Inferior parietal cortex (tissue), 1 donor: ENCODE results near the gene EEFSEC.

Experiments
- DNase-seq: peaks from one replicate; pipeline ENCODE4 v3.0.0-alpha.2; 2016; ENCODE audit errors: extremely low spot score

The EEFSEC gene

DNA sequence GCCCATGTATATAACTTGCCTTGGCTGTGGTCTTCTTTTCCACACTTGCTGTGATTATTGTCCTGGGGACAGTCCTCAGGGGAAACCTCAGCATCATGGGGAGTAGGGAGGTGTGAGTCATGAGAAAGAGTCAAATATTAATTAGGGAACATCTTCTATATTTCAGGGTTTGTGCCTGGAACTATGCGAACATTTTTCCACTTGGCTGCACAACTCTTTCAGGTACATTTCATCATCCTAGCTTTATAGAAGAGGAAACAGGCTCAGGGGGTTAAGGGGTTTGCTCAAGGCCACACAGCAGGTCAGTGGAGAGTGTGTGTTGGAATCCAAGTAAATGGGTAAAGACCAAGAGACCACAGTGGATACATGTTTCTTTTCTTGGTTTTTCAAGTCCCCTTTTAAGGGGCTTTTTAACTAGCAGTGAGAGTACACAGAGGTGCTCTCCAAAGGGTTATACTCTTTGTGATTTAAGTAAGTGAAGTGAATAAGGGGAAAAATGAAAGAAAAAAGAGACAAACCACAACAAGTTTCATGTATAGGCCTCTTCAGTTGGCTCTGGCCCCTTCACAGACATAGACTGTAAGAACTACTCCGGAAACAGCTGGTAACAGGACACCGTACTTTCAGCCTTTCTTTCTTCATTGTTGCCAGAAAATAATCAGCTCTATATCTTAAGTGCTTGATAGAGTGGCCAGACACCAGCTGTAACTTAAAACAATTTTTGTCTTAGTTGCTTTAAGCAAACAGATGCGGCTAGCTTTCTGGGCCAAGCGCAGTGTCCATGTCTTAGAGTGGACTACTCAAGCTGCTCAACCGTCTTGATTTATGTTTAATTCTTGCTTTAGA, 64.6 kb downstream of the EEFSEC start:
- DNase-seq, result no peak

DNA sequence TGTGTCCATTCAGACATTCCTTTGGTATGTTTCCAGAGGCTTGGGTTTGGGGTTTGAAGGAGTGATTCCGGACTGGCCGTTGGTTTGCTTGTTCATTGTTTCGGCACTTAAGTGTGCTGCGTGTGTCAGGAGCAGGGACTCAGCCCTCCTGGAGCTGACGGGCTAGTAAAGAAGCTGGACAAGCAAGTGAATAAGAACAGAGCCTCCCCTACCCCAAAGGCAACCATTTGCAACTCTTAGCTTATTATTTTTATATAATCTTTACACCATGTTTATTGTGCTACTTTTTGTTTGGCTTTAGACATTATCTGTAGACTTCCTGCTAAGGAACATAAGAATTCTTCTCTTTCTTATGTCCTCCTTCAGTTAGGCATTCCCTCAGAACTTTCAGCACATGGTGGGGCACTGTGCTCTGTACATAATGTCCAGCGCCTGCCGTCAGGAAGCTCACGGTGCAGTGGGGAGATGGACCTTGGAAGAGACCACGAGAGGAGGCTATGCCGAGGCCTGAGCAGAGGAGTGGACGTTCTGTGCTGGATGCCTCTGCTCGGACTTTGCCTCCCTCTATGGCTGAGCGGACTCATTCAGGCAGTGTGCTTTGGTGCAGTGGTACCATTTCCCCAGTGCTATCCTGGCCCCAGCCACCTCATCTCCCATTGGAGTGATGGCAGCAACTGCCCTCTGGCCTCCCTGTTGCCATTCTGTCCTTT, 65.4 kb downstream of the EEFSEC start:
- no peak for DNase-seq

DNA sequence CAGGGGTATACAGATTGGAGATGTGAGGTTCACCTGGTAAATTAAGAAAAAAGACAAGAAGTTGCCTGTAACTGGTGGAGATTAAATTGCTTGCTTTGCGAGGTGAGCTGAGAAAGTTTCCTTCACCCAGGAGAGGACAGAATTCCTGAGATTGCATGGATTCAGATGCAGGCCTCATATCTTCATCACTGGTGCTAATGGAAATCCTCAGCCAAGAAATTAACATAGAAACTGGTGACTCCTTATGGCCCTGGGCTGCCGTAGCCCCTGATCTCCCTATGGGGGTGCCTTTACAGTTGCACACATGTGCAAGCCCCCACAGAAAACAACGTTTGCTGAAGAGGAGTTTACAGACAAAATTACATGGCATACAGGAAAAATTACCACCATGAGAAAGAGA, 68.0 kb downstream of the EEFSEC start:
- no peak for DNase-seq

DNA sequence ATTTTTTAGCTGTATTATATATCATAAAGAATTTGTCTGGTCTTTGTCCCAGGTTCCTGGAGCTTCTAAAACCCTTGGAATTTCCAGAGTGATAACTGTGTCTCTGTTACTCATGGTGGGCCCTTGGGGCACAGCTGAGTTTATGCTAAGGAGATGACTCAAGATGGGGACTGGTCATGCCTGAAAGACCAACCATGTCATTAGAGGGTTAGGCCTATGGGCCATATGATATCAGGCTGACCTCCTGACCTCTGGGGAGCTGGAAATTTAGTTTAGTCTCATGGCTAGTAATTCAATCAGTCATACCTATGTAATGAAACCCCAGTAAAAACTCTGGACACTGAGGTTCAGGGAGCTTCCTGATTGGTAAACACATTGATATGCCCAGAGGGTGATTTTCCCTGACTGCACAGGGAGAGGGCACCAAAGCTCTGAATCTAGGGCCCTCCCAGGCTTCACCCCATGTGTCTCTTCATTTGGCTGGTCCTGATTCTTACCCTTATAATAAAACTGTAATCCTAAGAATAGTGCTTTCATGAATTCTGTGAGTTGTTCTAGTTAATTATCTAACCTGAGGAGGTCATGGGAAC, 69.6 kb downstream of the EEFSEC start:
- DNase-seq, result no peak

DNA sequence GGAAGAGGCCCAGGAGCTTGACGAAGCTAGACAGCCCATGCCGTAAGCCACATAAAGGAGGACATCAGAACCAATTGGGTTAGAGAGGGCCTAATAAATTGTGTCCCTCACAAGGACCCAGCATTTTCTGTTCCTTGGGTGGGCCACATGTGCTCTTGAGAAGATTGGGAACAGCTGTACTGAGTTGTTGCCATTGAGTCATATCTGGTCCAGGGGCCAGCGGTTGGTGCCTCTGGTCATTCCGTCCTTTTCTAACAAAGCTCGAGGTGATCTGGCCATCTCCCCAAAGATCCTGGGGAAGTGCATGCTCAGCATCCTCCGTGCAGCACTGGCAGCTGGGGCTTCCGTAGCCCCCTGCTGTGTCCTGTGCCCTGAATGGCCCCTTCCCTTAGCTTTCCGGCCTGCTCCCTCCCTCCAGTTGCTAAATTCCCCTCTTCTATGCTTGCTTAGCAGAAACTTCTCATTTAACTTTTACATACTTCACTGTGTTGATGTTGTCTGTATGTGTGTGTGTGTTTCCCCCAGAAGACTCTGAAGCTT, 73.0 kb downstream of the EEFSEC start:
- DNase-seq, result no peak

DNA sequence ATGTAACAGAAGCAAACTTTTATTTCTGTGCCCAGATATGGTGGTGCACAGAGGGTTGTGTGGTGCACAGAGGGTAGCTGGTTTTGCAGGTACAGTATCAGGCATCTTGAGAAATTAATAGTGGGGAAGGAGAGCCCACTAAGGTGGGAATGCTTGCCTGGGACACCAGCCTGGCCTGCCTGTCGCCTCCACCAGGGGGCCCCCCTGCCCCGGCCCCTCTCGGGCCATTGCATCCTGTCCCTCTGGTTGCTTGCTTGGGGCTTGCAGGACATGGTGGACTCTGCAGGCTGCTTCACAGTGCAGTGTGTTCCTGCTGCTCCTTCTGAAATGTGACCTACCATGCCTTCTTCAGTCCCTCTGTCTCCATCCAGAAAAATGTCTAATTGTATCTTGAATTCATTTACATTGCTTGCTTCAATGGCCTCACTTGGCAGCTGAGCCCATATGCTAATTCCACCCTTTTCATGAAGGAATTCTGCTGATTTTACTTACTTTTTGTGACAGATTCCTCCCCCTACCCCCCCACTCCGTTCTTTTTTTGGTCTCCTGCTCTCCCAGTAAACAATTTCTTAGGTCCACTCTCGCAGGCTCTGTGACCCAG, 73.6 kb downstream of the EEFSEC start:
- peak; percentile 11 for DNase-seq

DNA sequence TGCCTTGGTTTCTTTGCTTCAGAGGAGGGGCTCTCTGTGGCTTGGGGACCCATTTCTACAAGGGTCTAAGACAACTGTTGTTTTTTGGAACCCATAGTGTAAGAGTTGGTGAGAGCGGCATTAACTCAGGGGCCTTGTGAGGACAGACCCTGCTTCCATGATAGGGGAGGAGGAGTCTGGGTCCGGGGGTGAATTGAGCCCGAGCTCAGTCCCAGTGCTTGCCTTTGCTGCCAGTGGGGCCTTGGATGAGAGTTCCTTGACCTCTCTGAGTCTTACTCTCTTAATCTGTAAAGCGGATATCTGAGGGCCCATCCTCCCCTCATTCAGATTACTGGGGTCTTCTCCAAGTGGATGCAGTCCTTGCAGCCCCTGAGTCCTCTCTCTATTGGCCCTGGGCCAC, 74.2 kb downstream of the EEFSEC start:
- DNase-seq, result no peak

DNA sequence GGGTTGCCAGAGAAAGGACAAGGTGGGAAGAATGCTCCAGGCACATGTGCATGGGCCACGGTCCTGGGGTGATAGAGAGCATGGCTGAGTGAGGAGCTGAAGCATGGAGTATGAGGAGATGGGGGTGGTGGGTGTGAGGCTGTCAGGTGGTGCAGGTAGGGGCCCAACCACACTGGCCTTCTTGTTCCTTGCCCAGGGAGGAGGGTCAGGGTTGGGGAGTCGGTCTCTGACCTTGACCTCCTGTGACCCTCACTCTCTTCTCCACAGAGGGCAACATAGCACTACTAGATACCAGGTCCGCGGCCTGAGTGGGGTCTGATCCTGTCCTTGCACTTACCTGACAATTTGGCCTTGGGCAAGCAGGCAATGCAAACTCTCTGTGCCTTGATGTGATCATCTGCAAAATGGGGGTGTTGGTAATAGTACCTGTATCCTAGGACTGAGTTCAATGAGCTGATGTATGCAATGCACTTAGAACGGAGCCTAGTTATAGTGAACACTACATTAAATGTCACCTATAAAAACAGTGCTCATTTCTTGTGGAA, 75.2 kb downstream of the EEFSEC start:
- DNase-seq, result no peak

DNA sequence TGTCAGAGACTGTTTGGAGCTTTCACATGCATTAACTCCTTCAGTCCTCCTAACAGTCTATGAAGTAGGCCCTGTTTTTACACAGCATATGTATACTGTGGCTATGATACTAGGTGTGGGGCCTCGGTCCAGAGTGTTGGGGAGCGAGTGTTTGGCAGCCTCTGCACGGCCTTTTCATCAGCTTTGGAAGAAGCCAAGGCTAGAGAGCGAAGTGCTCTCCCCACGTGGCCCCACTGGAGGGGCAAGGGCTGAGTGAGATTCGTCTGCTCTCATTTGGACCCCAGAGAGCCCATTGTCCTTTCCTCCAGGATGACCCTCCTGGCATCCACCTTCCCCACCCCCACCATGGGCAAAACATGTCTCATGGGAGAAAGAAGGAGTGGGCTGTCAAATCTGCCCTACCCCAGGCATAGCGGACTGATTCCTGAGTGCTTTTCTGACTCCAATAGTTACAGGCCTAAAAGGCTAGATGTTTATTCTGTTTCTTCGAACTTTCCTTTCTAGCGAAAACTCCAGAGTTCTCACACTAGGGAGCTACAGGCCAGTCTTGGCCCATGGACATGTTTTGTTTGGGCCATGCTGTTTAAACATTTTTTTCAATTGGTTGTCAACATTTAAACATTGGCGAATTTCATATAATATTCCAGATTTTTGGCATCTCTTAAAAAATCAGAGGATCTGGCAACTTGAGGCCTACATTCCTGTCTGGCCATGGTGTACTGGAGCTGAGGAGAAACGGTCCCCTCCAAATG, 76.0 kb downstream of the EEFSEC start:
- no peak for DNase-seq

DNA sequence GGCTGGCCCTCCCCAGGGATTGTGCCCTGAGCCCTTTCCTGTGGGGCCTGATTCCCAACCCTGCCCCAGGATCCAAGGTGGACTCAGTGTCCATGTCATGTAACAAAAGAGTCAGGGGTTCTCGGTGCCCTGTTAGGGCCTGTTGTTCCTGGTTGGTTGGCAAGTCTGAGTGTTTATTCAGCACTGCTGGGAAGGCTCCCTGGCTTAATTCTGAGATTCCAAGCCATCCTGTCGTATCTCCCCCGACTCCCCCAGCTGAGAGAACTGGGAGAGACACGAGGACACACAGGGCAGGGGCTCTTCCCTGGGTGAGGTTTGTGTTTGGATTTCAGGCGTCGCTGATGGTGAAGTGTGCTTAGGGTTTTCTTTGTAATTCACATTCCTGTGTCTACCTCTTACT, 78.3 kb downstream of the EEFSEC start:
- no peak for DNase-seq

DNA sequence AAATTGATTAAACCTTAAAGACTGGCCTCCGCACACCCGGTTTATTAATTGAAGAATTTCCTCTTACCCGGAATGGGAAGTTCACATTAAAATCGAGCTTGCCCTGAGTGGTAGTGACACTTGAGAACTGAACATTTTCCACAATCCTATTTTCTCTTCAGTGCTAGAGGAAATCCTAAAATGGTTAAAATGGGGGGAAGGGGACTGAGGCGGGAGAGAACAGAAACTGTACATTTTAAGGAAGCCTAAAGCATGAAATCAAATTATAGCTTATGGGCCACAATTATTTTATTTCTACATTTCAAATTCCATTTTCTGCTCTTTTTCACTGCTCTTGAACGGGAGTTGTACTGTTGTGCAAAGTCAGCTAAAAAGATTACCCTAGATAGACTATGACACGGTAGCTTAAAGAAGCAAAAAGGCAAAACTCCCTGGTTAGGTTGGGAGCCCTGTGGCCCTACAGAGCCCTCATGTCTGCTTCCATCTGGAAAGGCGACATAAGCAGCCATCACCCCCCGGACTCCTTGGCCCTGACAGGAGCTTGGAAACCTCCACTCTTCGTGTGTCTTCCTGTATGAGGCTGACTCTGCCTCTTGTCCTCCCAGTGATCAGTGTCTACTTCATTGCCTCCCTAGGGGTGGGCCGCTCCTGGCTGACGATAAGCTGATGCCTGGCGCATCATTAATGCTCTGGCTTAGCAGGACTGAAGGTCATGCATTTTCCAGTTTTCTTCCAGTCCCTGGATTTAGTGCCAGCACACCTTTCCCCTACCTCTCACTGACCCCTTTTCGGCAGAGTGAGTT, 79.3 kb downstream of the EEFSEC start:
- no peak for DNase-seq

DNA sequence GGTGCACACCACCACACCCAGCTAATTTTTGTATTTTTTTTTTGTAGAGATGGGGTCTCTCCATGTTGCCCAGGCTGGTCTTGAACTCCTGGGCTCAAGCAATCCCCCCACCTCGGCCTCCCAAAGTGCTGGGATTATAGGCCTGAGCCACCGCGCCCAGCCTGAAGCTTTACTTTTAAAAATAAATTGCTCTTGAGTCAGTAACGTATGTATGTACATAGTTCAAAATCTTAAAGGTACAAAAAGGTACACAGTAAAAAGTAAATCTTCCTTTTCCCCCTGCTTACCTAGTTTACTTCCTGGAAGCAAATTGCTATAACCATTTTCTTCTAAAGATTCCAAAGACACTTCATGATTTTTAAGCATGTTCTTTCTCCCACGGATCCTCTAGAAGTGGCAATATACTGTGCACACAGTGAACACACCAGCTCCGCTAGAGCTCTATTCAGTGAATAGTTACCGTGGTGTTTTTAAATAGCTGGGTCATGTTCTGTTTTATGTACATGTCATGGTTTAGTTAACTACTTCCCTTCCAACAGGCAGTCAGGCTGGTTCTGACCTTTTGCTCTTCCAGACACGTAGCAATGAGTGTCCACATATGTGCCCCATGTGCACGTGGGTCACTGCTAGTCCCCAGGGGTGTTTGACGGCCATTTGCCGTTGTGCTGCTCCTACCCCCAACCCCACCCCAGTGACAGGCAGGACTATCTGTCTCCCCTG, 82.1 kb downstream of the EEFSEC start:
- no peak for DNase-seq

DNA sequence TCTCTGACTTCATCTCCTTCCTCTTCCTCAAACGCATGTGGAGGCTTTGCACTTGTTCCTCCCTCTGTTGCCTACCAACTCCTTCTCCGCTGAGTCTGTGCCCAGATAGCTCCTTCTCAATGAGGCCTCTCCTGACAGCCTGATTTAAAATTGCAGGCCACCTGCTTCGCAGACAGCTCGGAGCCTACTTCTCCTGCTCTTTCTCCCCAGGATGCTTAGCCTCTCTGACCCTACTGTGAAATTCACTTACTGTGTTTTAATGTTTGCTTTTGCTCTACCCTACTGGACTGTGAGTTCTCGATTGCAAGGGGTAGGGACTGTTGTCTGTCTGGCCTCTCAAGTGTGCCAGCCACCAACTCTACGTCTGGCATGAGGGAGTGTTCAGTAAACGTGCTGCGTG, 83.4 kb downstream of the EEFSEC start:
- no peak for DNase-seq

DNA sequence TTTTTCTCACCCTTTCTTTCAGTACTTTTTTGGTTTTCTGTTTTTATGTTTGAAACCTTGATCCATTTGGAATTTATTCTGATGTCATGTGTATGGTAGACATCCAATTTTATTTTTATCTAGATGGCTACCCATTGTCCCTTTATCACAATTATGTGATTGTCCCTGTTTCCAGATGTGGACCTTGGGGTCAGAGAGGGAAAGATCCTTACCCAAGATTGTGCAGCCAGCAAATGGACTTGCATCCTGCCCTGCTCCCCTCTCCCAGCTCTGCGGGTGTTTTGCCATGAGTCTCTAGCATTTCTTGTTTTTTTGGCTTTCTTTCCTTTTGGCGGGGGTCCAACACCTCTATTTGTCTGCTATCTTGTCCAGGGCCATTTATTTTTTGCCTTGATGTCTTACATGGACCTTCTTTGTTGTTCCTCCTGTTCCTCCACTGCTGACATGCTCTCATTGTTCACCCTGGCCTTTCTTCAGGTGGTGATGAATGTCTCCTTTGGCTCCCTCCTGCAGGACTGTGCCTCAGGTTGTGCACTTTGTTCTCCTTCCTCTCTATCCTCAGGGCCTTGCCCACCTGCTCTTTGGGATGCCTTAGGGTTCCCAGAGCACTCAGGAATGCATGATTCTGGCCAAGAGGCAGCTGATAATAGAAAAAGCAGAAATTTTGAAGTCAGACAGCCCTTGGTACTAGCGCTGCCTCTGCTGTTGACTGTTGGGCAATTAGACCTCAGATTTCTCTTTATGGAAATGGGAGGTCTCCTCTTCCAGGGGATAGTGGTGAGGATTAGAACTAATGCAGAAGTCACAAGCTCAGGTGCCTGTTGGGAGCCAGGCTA, 84.3 kb downstream of the EEFSEC start:
- DNase-seq, result no peak

DNA sequence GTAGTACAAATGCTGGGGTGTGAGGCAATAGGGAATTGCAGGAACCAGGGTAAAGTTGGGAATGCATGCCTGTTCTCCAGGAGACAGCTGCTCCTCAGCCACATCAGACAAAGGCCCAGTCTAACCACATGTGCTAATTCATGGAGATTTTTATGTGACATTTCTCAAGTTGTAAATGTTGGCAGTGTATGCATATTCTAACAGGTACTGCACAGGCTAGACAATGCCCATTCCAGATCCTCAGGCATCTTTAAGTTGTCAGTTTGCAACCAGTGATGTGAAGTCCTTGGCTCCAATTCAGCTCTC, 84.9 kb downstream of the EEFSEC start:
- no peak for DNase-seq

DNA sequence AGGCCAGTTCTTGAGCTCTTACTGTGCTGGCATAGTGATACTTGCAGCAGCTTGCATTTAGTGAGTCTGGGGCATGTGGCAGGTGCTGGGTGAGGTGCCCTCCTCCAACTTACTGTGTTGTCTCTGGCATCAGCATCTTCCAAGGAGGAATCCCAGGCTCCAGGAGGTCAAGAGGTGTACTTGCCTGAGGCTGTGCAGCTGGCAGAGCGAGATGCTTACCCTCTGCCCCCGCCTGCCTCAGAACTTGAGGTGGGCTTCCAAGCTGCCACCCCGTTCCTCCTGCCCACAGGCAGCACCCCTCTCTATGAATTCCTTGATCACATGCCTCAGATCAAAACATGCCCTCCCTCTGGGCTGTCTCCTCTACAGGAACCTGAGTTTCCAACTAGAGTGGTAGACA, 86.0 kb downstream of the EEFSEC start:
- no peak for DNase-seq

DNA sequence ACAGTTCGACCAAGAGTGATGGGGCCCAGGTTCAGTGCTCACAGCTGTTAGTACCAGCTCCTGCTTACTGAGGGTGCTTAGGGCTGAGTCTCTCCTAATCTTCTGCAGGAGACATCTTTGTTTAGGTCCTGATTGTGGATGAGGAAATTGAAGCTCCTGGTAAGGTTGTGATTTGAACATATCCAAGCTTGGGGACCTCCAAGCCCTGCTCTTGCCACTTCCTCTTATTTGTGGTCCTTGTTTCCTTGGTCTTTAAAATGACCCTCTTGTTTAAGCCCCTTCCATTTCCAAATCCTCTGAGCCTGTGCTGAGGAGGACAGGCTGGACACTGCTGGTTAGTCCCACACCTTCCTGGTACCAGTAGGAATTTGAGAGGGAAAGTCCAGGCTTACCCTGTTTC, 87.0 kb downstream of the EEFSEC start:
- no peak for DNase-seq

DNA sequence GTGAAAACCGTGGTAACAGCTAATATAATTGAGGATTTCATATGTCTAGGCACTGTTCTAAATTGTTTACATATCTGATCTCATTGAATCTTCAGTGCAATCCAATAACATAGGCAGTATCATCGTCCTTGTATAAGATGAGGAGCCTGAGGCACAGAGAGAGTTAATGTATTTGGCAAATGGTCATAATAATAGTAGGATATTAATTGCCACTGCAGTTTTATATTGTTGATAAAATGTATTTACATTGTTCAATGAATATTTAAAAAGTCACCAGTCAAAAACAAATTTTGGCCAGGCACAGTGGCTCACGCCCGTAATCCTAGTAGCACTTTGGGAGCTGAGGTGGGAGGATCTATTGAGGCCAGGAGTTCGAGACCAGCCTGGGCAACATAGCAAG, 88.5 kb downstream of the EEFSEC start:
- DNase-seq, result no peak
